ENCODE results near the gene CCDC107.
A peak's percentile ranks its signal among the peaks of the same experiment; 100 is the strongest.

The CCDC107 gene

GRCh38 chr9:35687972-35688557, 30.0 kb downstream of the CCDC107 start:
- Mint-ChIP-seq H3K9me3 (no peaks in the 10 kb centered on the region), H3K36me3 (ENCODE audit: low read depth) (peaks cover 13% of the 10 kb centered on the region), H3K4me1 (ENCODE audit: low read depth) (peaks cover 37% of the 10 kb centered on the region), H3K27me3 (peaks cover 19% of the 10 kb centered on the region), H3K4me3 (no peak overlapping the region), H3K27ac (no peak overlapping the region)
- intact Hi-C loops (cut with micrococcal nuclease) = no loop called here

DNA sequence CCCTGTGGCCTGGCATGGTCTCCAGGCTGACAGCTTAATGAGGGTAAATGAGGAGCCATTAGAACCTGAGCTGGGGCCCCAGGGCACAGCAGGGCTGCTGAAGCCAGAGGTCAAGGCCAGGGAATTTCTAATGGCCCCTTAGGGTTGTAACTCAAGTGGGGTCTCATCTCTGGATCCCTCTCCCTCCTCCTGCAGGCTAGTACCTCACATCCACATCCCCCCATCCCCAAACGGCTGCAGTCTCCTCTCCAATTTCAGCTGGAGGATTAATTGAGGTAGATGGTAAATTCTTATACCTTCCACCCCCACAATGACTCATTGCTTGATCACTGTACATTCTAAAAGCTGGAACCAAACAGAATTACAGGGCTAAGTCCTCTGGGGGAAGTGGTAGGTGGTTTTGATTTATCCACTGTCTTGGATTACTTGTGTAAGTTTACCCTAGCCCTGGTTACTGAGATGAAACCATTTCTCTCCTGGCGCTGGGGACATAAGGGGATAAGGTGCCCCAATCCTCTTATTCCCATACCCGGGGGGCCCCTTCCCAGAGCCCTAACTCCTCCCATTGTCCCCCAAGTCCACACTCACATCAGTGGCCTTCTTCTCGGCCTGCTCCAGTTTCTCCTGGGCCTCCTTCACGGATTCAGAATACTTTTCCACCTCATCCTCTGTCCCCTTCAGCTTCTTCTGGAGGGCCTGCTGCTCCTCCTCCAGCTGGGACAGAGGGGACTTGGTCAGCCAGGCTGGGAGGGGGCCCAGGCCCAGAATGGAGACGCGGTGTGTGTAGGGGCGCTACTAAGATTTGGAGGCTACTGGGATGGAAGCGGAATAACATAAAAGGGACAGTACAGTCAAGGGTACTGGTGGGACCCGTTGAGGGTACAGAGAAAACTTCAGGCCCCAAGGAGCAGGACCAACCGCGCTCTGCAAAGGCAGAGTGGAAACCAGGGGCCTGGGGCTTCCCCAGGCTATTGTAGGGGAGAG, 30.8 kb downstream of the CCDC107 start:
- Mint-ChIP-seq H3K9me3 (no peaks in the 10 kb centered on the region), H3K36me3 (ENCODE audit: low read depth) (peaks cover 13% of the 10 kb centered on the region), H3K4me1 (ENCODE audit: low read depth) (peaks cover 37% of the 10 kb centered on the region), H3K27me3 (peaks cover 18% of the 10 kb centered on the region), H3K4me3 (peak overlapping the region; percentile 42), H3K27ac (peak overlapping the region; percentile 12)
- intact Hi-C loops (cut with micrococcal nuclease) = no loop called here

GRCh38 chr9:35689542-35690293, 31.6 kb downstream of the CCDC107 start, which contains the start of gene TPM2:
TSS of gene TPM2 (minus strand) at chr9:35689925. CDS start at chr9:35689817, 108 bp downstream.
- H3K4me3 Mint-ChIP-seq = peak within 1 kb of the TSS; percentile 86
- intact Hi-C loops (cut with micrococcal nuclease) = loop anchor here (5.0 kb wide), 1 partner anchor 42 kb away; no protein-coding TSS in a partner anchor
- peak within 1 kb of the TSS; percentile 83 for H3K27ac Mint-ChIP-seq

DNA sequence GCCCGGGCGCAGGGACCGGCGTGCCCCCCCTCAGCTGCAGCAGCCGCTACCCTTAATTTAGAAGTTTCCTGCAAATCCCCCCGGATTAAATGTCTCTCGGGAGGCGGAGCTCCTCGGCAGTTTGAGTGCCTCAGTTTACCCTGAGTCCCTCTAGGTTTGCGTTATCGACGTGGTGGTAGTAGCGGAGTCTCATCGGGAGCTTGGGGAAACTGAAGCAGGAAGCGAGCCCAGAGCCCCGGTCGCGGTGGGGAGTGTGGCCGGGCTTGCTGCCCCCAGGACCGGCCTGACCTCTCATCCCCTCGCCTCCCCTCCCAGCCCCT, 32.2 kb downstream of the CCDC107 start:
- Mint-ChIP-seq H3K4me1 (ENCODE audit: low read depth) (peaks cover 37% of the 10 kb centered on the region), H3K27me3 (peaks cover 18% of the 10 kb centered on the region), H3K36me3 (ENCODE audit: low read depth) (peaks cover 11% of the 10 kb centered on the region), H3K4me3 (peak overlapping the region; percentile 86), H3K9me3 (no peaks in the 10 kb centered on the region), H3K27ac (peak overlapping the region; percentile 83)
- intact Hi-C loops (cut with micrococcal nuclease) = loop anchor here (5.0 kb wide), 1 partner anchor 43 kb away; no protein-coding TSS in a partner anchor

More at GRCh38 chr9:35689542-35690293, 31.6 kb downstream of the CCDC107 start, which contains the start of gene TPM2:
- Mint-ChIP-seq H3K36me3 (ENCODE audit: low read depth) (peaks cover 13% of the 10 kb centered on the region), H3K27me3 (peaks cover 18% of the 10 kb centered on the region), H3K9me3 (no peaks in the 10 kb centered on the region), H3K4me1 (ENCODE audit: low read depth) (peaks cover 37% of the 10 kb centered on the region)

- Mint-ChIP-seq H3K4me1 (ENCODE audit: low read depth) (peaks cover 37% of the 10 kb centered on the region), H3K4me3 (peak overlapping the region; percentile 86), H3K9me3 (no peaks in the 10 kb centered on the region), H3K27me3 (peaks cover 18% of the 10 kb centered on the region), H3K36me3 (ENCODE audit: low read depth) (peaks cover 7% of the 10 kb centered on the region), H3K27ac (peak overlapping the region; percentile 83)
- intact Hi-C loops (cut with micrococcal nuclease) = loop anchor here (5.0 kb wide), 1 partner anchor 43 kb away; no protein-coding TSS in a partner anchor
These were observed 32.7 kb downstream of the CCDC107 start for GRCh38 chr9:35690614-35691333.

- no peaks in the 10 kb centered on the region for H3K9me3 Mint-ChIP-seq
- peaks cover 18% of the 10 kb centered on the region for H3K27me3 Mint-ChIP-seq
- peaks cover 7% of the 10 kb centered on the region for H3K36me3 Mint-ChIP-seq (ENCODE audit: low read depth)
- H3K4me1 Mint-ChIP-seq (ENCODE audit: low read depth) = peaks cover 37% of the 10 kb centered on the region
- peak overlapping the region; percentile 86 for H3K4me3 Mint-ChIP-seq
- H3K27ac Mint-ChIP-seq = peak overlapping the region; percentile 83
- intact Hi-C loops (cut with micrococcal nuclease) = loop anchor here (5.0 kb wide), 1 partner anchor 44 kb away; no protein-coding TSS in a partner anchor
These were observed 33.2 kb downstream of the CCDC107 start for GRCh38 chr9:35691334-35691650.

DNA sequence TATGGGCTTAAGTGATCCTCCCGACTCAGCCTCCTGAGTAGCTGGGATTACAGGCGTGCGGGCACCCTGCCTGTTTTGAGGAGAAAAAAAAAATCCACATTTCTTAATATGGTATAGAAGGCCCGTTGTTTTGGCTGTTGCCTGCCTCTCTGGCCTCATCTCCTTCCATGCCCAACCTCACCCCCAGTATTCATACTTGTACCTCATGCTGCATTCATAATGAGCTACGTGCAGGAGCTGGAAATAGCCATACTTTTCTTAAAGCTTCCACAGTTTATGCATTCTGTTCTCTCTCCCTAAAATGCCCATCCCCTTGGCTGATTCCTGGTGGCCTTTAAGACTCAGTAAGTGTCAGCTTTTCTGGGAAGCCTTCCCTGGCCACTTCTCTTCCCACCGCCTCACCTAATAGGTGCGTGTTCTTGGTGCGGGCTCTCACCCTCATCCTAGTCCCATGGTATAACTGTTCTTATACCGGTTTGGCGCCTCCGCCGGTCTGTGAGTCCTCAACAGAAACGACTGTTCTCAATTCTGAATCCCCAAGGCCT, 33.7 kb downstream of the CCDC107 start:
- Mint-ChIP-seq H3K27ac (peak overlapping the region; percentile 83), H3K4me3 (no peak overlapping the region), H3K27me3 (peaks cover 18% of the 10 kb centered on the region), H3K4me1 (ENCODE audit: low read depth) (peaks cover 37% of the 10 kb centered on the region), H3K36me3 (ENCODE audit: low read depth) (peaks cover 7% of the 10 kb centered on the region), H3K9me3 (no peaks in the 10 kb centered on the region)
- intact Hi-C loops (cut with micrococcal nuclease) = loop anchor here (5.0 kb wide), 1 partner anchor 45 kb away; no protein-coding TSS in a partner anchor

- Mint-ChIP-seq H3K4me1 (ENCODE audit: low read depth) (peaks cover 12% of the 10 kb centered on the region), H3K27me3 (no peaks in the 10 kb centered on the region), H3K9me3 (no peaks in the 10 kb centered on the region), H3K36me3 (ENCODE audit: low read depth) (peaks cover under 1% of the 10 kb centered on the region), H3K27ac (no peak overlapping the region), H3K4me3 (no peak overlapping the region)
- intact Hi-C loops (cut with micrococcal nuclease) = no loop called here
These were observed 37.9 kb downstream of the CCDC107 start for GRCh38 chr9:35695943-35696401.

DNA sequence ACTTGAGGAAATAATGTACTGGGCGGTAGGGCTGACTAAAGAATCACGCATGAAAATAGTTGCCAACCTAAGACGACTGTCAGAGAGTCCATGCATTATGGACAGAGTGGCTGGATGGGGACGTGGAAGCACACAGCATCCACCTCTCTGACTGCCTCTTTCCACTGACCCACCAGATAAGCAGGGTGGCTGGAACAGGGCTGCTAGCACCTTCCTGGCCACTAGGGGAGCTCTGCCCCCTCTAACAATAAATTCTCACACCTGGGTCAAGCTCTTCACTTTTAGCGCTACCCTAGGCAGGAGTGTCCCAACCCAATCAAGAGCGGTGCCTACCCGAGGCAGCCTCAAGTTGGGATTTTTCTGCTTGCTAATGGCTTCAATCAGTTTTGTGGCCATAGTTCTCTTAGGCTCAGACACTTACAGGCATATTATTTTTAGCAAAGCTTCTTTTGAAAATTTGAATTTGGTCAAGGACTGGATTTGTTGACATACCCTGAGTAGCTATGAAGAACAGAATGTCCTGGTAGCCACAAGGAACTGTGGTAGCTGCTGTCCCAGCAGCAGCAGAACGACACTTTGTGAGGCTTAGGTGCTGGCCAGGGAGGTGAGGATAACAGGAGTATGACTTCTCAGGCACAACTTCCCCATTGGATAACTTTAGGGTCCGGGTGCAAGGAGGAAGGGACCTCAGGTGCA, 38.6 kb downstream of the CCDC107 start:
- Mint-ChIP-seq H3K27me3 (no peaks in the 10 kb centered on the region), H3K4me3 (no peak overlapping the region), H3K36me3 (ENCODE audit: low read depth) (no peaks in the 10 kb centered on the region), H3K27ac (no peak overlapping the region), H3K4me1 (ENCODE audit: low read depth) (peaks cover 5% of the 10 kb centered on the region), H3K9me3 (no peaks in the 10 kb centered on the region)
- intact Hi-C loops (cut with micrococcal nuclease) = no loop called here

DNA sequence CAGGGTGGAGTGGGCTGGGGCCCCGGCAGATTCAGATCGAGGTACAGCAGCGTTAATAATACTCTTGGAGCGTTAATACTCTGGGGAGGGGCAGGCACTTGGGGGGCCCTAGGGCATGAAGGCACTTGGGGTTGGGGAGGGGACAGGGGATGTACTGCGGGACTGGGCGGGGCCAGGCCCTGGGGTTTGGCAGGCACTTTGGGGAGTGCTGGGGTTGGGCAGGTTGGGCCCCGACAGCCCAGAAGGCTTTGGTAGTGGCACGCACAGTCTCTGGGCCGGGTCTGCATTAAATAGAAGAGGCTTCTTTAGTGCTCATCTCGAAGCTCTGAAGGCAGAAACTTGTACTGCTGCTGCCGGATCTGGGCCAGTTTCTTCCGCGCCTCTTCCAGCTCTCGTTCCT, 39.4 kb downstream of the CCDC107 start:
- intact Hi-C loops (cut with micrococcal nuclease) = no loop called here
- Mint-ChIP-seq H3K4me3 (no peak overlapping the region), H3K27ac (no peak overlapping the region), H3K36me3 (ENCODE audit: low read depth) (no peaks in the 10 kb centered on the region), H3K9me3 (no peaks in the 10 kb centered on the region), H3K27me3 (no peaks in the 10 kb centered on the region), H3K4me1 (ENCODE audit: low read depth) (no peaks in the 10 kb centered on the region)

DNA sequence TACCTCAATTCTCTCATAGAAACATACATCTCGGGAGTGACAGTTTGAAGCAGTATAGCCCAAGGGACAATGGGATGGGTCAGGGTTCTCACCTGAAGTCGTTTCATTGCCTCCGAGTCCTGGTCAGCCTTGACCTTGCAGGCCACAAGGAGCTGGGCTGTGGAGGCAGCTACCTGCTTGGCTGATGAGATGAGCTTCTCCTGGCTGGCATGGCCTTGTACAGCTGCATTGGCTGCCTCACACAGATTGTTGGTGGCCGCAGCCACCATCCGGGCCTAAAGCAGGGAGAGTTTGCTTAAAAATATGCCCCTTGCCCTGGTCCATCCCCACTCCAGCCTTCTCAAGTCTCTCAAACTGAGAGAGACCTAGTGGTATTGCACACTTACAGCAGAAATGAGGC, 40.1 kb downstream of the CCDC107 start:
- Mint-ChIP-seq H3K27ac (no peak overlapping the region), H3K9me3 (no peaks in the 10 kb centered on the region)

GRCh38 chr9:35700031-35700430, 41.9 kb downstream of the CCDC107 start:
- no peaks in the 10 kb centered on the region for H3K9me3 Mint-ChIP-seq
- H3K36me3 Mint-ChIP-seq (ENCODE audit: low read depth) = no peaks in the 10 kb centered on the region
- no peaks in the 10 kb centered on the region for H3K4me1 Mint-ChIP-seq (ENCODE audit: low read depth)
- intact Hi-C loops (cut with micrococcal nuclease) = no loop called here
- H3K4me3 Mint-ChIP-seq = no peak overlapping the region
- no peaks in the 10 kb centered on the region for H3K27me3 Mint-ChIP-seq
- H3K27ac Mint-ChIP-seq = no peak overlapping the region

More for the DNA sequence above, 40.1 kb downstream of the CCDC107 start:
- H3K4me1 Mint-ChIP-seq (ENCODE audit: low read depth) = no peaks in the 10 kb centered on the region
- intact Hi-C loops (cut with micrococcal nuclease) = no loop called here
- H3K36me3 Mint-ChIP-seq (ENCODE audit: low read depth) = no peaks in the 10 kb centered on the region
- H3K4me3 Mint-ChIP-seq = no peak overlapping the region
- no peaks in the 10 kb centered on the region for H3K27me3 Mint-ChIP-seq

Data from dendritic cell treated with granulocyte-macrophage colony-stimulating factor and Interleukin-4, amounts not matched to agents 40 ng/mL and 50 ng/mL, for 4 days (primary cell).